Embryonic facial prominence (tissue), 1 donor: ENCODE data around the gene MIR17HG.

Experiments used
- DNase-seq: peaks from one replicate; pipeline ENCODE4 v3.0.0-alpha.2; 2016; ENCODE audit errors: extremely low spot score

The MIR17HG gene

DNA sequence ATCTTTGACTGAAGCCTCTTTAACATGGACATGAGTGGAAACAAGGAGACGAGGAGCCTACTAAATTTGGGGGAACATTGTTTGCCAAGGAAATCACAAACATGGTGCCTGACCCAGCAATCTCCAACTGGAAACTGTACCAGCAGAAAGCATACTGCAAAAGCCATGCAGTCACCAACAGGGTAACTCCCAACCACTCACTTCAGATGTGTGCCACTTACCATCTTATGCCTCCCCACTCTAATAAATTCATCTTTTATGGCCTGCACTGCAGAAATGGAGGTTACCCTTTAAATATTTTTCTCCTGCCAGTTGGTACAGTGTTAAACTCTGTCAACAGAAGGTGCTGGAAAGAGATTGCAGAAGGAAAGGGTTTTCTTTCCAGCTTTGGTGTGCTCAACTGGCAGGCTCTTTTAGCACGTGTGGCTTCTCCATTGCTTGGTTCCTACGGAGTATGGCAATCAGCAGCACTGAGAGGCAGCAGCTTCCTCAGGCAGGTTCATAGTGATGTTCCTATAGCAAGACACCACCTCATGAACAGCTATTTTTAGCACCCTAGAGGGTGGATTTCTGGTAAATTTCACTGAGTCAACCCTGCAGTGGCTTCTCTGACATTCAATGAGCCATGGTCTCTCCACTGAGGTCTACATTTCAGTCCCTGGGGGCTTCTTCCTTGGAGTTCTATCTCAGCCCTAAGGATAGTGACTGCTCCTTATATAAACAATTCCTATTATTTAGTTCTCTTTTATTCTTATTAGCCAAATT is 21.4 kb downstream of the MIR17HG start:
- no peak for DNase-seq

DNA sequence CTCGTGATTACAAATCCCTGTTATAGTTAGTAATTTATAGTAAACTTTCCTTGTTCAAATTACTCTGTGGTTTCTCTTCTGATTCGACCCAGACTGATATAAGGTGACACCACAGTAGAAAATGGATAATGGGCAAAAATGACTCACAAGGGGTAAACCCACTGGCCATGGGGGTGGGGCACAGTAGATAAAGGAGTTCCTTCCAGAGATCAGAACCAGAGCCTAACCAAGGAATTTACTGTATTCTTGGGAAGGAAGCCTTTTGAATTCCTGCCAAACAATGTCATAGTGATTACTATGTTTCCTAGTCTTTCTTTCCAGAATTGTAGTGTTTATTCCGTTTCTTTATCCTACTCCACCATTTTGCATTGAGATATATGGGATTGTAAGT is 21.9 kb downstream of the MIR17HG start:
- DNase-seq = no peak

GRCh38 chr13:91370501-91370900 is 23.0 kb downstream of the MIR17HG start:
- no peak for DNase-seq

- DNase-seq = no peak
Measured at GRCh38 chr13:91372911-91373310, 25.4 kb downstream of the MIR17HG start.

DNA sequence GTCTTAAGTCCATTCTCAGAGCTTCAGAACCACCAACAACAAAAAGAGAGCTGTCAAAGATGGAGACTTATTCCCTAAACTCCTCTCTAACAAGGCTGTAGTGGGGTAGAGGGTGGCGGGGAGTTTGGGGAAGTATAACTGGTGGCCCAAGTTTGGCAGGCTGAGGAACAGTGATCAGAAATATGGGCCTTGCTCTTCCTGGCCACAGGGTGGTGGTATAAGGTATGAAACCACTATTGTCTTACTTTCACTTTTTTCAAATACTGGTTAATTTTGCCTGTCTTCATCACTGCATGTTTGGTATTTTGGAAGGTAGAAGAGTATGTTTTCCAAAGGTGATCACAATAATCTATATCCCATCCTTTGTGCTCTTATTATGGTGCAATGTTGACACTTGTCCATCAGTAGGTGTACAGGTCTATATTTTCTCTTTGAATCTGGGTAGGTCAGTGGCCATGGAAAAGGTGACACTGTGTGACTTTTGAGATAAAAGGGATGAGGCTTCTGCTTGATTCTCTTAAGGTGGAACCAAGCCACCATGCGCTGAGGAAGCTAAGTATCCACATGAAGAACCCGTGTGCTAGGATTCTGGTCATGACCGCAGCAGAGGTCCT is 27.7 kb downstream of the MIR17HG start:
- no peak for DNase-seq

DNA sequence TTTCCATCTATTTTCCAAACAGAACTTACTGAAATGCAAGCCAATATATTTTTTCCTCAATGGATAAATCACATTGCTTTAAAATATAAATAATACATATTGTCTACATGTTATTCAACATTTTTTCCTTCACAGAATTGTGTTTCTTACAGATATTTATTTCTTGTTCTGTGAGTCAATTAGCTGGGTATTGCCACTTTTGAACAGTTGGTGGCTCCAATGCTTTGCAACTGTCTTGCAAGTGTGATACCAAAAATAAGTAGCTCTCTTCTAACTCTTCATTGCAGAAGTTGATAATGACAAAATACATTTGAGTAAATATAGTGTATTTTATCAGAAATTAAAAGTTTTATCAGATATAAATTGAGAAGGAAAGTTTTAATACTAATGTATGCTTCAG is 33.9 kb downstream of the MIR17HG start:
- DNase-seq = no peak

GRCh38 chr13:91383836-91384235 is 36.3 kb downstream of the MIR17HG start:
- no peak for DNase-seq

- DNase-seq = no peak
Measured at GRCh38 chr13:91384896-91385295, 37.4 kb downstream of the MIR17HG start.

DNA sequence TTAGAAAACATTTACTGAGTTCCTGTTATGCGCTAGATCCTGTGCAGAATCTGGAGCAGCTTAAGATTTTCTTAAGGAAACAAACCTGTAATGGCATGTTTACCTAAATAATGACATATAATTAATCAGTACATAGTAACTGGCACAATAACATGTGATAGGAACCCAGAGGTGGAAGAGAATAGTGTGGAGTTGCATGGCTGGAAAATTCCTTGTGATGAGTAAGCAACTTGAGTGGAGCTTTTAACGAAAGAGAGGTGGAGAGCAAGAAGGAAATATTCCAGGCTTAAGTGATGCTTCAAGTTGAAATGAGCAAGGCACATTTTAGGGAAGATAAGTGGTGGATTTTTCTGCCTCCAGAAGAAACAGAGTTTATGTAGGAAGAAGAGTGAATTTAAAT is 41.7 kb downstream of the MIR17HG start:
- DNase-seq = no peak

DNA sequence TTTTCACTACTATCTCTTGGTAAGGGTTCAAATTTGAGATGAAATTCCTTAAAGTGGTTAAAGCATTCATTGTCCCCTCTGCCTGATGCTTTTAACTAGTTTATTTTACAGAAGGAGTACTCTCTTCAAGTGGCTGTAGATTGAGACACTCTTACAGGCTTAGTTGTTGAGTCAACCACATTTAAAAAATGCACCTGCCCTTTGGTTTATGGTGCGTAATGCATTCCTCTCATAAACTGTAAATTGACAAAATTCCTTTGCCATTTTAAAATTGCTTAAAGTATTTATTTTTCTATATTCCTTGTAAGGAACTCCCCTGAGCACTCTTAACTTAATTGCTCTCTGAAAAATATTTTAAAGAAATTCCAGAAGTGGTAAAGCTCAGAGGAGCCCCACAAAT is 50.1 kb downstream of the MIR17HG start:
- DNase-seq = no peak

- no peak for DNase-seq
Measured at GRCh38 chr13:91398413-91399188, 51.1 kb downstream of the MIR17HG start, which contains the start of gene GPC5. TSS of gene GPC5 (plus strand) at chr13:91398621.

DNA sequence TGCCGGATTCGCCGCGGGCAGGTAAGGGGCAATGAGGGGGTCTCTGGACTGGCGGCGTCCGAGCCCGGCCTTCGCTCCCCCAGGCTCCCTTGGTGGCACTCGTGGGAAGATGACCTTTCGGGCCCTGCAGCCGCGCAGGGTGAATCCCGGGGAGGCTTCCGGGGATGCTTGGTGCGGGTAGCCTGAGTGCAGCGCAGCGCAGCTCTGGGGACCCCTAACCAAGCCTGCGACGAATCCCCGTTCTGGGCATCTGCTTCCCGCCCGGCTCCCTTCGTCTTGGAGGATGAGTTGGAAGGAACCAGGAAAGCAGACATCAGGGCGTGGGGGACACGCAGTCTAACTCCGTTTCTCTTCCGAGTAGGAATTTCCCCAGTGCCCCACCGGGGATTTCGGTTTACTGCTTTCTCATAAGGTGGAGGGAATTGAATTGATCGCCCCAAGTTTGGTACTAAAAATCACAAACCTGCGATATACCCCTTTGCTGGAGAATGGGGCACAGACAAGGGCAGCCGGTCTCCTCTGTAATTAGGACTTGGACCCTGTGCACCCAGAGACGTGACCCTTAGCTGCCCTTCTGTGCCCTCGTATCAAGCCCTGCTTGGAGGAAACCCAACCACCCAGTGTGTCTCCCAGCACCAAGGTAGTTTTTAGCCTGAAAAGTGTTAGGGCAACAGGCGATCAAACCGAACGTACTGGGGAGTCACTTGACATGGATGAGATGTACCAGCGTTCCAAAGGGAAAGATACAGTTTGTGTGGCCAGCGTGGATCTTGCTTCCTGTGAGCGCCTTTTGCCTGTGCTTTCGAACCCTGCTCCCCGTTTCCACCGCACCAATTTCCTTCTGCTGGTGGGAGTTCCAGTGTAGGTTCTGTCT is 51.9 kb downstream of the MIR17HG start:
- DNase-seq = no peak

DNA sequence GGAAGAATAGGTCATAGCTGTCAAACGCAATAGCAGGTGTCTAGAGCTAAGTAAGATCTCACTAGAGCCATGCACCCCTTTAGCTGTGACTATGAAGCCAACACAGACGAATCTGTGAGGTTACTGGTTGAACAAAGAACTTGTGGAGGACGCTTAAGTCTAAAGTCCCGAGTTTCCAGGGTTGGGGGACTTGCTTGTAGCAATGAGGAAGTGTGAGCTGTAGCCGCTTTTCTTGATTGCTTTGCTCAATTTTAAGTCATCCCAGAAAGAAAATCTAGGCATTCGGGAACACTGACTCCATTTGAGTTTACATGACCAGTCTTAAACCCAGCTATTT is 52.5 kb downstream of the MIR17HG start:
- DNase-seq = no peak

DNA sequence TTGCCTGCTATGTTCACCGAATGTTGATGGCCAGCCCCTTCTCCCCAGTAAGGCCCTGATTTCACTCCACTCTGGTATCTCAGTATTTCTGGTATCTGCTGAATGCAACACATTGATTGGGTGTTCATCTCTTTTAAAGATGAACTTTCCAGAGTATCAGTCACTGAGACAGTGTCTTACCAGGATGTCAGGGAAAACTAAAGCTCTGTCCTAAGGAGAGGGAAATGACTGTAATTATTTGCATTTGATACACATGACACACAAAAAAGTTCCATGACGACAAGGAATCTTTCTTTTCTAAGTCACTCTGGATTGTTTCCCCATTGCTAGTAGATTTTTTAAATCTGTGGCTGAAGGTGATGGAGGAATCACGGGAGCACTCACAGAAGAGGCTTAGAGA is 53.2 kb downstream of the MIR17HG start:
- no peak for DNase-seq

DNA sequence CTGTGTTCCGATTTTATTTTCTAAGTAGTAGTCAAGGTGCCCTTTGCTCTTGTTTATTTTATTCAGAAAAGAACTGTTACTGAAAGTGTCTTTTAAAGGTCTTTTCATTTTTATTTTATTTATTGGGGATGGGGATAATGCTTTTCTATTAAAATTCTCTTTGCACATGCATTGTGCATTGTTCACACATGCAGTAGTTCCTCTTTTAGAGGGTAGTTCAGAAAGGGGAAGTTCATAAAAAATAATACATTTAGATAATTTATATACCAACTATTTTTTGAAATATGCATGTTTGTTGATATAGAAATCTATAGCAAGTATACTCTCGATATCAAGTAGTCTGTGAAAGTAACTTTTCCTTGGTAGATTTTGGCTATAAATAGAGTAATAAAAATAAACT is 54.4 kb downstream of the MIR17HG start:
- DNase-seq = no peak
